GM21367 (cell line): ENCODE results near the gene RNF121.

Experiments used
- ATAC-seq: cut with Tn5 transposase; IDR thresholded peaks from one replicate; pipeline ENCODE4 v1.9.1; 2021; ENCODE audit not compliant: unreplicated experiment

RNF121 gene

DNA sequence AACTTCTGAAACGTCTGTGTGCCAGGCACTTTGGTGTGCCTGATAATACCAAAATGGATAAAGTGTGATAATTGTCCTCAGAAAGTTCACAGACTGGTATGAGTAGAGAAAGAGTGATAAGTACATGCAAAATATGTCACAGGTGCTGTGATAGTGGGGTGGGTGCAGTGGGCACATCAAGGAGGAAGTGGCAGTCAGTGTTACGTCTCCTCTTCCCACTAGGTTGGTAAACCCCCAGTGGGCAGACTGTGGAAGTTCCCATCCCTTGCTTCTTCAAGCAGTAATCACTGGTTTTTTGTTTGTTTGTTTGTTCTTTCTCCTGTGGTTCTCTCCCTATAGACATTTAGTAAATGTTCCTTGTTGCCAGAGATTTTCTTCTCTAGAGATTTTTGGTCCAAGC, 5.4 kb downstream of the RNF121 start:
- no peak for ATAC-seq

DNA sequence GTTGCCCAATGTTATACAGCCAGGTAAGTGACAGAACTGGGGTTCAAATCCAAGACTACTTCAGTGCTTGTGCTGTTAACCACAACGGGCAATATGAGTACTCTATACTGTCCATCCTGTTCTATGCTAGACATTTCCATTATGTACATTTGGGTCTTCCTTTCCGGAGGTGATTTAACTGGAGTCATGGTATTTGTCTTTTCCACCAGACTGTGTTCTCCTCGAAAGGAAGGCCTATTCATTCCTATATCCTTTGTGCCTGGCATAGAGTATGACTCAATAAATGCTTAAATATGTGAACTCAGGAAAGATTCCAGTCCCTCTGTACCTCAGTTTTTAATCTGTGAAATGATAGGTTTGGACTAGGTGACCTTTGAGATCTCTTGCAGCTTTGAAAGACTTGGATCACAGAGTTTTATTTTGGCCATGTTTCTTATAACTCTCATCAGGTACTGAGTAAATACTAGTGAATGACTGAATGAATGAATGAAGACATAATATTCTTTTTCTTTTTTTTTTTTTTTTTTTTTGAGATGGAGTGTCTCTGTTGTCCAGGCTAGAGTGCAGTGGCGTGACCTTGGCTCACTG, 6.6 kb downstream of the RNF121 start:
- no peak for ATAC-seq

DNA sequence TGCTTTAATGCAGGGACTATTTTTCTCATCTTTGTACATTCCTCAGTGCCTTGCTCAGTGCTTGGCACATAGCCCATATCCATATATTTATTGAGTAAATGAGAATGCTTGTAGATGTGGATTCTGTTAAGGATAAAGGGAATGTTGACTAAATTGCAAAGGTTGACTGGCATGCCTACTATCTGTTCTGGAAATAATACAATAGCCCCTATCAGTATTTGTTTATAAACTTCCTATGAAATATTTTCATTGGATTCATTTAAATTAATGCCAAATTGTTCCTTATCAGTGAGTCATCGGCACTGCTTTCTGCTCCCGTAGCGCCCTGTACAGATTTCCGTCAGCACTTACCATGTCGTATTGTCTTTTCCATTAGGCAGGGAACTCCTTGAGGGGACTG, 8.0 kb downstream of the RNF121 start:
- no peak for ATAC-seq

DNA sequence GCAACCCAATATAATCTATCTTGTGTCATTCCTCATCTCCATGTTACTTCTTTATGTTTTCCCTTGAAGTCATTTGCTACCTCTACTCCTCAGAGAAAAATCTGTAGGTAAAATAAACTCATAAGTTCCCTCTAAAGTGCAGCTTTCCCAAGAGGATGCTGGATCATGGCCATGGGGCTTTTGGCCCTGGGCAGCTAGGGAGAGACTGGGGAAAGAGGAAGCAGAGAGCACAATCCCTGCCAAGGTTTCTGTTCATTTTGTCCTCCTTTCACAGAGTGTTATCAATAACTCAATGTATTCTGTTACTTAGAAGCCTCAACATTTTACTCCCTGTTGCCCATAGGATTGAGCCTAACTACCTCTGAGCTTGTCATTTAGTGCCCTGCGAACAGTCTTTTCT, 9.0 kb downstream of the RNF121 start:
- no peak for ATAC-seq

DNA sequence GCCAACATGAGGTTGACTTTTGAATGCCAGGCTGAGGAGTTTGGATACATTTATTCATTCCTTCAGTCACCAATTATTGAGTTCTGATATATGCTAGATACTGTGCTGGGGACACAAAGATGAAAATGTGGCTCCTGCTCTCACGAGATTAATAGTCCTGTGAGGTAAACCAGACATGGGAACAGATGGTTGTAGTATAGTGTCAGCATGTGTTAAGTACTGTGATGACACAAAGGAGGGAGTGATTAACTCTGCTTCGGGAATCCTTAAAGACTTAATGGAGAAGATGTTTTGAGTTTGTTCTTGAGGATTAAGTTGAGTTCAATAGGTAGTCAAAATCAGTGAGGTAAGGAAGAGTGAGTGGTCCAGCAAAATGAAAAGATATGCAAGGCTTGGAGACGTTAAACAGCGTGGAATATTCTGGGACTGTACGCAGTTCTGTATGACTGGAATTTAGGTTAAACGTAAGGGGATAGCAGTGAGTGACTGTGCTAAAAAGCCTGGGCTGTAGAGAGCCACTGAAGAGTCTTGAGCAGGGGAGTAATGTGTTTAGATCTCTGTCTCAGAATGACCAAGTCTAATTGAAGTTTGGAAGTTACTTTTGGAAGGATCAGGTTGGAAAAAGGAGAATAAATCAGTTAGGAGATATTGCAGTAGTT, 11.8 kb downstream of the RNF121 start:
- no peak for ATAC-seq

DNA sequence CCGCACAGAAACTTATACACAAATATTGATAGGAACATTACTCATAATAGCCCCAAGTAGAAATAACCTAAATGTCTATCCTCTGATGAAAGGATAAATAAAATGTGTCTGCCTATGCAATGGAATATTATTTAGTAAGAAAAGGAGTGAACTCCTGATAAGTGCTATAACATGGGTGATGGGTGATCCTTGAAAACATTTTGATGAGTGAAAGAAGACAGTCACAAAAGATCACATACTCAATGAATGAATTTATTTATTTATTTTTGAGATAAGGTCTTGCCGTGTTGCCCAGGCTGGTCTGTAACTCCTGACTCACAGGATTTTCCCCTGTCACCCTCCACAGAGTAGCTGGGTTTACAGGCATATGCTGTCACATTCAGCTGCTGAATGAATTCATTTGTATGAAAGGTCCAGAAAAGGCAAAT, 17.3 kb downstream of the RNF121 start:
- ATAC-seq = no peak

DNA sequence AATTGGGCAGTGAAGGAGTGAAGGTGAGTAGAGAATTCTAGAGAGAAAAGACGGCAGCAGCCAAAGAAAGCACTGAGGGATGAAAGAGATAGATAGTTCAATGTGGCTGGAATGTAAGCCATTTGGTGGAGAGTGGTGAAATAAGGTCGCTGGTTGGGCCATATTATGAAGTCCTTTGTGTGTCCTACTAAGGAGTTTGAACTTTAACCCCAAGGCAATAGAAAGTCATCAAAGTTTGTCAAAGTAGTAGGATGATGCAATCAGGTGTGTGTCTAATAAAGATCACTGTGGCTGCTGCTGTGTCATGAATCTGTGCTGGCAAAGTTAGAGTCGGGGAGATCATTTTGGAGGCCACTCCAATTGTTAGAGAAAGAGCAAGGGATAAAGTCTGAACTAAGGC, 18.7 kb downstream of the RNF121 start:
- no peak for ATAC-seq

DNA sequence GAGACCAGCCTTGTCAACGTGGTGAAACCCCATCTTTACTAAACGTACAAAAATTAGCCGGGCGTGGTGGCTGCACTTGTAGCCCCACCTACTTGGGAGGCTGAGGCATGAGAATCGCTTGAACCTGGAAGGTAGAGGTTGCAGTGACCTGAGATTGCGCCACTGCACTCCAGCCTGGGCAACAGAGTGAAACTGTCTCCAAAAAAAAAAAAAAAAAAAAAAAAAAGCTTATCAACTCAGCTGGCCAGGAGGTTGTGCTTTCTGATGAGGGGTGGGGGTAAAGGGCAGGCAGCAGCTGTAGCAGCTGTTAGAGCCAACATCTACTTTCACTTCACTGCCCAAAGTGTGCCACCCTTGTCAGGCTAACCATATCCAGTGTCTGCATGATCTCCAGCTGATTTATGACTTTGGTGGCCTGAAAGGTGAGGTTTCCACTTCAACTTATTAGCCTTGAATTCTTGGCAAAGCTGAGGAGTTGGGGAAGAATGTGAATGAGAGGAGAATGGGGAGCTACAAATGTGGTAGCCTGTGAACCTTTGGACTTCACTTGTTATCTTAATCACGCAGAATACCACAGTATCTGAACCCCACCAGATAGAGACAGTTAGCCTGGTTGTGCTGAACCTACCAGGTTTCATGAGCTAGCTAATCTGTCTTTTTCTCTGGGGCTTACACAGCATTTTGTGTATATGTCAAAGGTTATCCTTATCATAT, 19.6 kb downstream of the RNF121 start:
- no peak for ATAC-seq

DNA sequence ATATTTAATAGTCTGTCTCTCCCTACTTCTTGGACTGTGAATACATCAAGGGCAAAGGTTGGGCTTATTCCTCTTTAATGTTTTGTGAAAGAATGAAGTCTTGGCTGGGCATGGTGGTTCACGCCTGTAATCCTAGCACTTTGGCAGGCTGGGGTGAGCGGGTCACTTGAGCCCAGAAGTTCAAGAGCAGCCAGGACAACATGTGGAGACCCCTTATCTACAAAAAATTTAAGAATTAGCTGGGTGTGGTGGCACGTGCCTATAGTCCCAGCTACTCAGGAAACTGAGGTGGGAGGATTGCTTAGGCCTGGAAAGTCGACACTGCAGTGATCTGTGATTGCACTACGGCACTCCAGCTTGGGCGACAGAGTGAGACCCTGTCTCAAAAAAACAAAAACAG, 20.2 kb downstream of the RNF121 start:
- no peak for ATAC-seq

DNA sequence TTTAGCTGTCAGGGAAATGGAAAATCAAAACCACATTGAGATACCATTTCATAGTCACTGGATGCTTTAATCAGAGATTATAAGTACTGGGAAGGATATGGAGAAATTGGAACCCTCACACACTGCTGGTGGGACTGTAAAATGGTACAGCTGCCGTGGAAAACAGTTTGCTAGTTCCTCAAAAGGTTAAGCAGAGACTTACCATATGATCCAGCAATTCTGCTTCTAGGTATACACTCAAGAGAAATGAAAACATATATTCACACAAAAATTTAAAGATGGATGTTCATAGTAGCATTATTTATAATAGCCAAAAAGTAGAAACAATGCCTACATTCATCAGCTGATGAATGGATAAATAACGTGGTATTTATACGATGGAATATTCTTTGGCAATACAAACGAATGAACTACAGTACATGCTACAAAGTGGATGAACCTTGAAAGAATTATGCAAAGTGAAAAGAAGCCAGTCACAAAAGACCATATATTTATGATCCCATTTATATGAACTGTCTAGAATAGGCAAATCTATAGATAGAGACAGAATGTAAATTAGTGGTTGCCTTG, 23.0 kb downstream of the RNF121 start:
- no peak for ATAC-seq

DNA sequence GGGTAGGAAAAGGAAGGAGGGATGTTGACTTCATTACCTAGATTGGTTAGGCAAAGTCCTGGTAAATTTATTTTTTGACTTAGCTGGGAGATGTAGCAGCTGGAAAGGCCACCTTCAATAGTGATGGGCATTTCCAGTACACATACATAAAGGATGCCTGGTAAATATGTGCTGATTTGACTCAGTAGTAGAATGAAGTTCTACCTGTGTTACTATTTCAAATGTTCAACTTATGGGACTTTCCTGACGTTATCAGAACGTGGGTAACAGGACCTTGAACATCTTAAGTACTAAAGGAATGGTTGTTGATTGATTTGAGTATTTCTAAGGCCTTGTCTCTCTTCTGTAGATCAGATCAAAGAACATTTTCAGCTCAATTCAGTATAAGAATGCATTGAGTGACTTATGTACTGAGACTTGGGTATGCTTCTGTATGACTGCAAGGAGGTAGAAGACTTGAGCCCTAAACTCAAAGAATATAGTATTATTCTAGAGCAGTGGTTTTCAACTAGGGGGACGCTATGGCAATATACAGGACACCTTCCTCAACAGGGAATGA, 27.1 kb downstream of the RNF121 start:
- no peak for ATAC-seq

DNA sequence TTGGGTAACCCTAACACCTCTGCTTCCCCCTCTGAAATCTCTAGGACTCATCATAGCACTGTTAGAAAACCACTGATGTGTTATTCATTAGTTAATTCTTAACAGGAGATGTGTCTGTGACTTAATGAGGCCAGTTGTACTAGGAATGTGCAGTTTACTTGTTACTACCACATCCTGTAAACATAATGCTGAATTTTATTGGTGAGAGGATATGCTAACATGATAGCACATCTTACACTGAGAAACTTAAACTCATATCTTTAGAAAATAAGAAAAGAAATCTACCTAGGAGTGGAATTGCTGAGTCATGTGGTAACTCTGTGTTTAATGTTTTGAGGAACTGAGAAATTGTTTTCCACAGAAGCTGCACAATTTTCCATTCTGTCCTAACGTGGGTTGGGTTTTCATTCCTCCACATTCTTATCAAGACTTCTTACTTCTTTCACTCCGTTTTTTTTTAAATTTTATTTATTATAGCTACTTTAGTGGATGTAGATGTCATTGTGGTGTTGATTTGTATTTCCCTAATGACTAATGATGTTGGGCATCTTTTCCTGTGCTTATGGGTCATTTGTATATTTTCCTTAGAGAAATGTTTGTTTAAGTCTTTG, 33.7 kb downstream of the RNF121 start:
- ATAC-seq = peak; percentile 68

DNA sequence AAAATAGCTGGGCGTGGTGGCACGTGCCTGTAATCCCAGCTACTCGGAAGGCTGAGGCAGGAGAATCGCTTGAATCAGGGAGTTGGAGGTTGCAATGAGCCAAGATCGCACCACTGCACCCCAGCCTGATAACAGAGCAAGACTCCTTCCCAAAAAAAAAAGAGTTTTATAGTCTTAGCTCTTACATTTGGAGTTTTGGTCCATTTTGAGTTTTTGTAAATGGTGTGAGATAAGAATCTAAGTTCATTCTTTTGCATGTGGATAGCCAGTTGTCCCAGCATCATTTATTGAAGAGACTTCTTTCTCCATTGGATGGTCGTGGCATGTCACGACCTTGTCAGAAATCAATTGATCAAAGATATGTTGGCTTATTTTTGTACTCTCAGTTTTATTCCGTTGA, 34.6 kb downstream of the RNF121 start:
- no peak for ATAC-seq

DNA sequence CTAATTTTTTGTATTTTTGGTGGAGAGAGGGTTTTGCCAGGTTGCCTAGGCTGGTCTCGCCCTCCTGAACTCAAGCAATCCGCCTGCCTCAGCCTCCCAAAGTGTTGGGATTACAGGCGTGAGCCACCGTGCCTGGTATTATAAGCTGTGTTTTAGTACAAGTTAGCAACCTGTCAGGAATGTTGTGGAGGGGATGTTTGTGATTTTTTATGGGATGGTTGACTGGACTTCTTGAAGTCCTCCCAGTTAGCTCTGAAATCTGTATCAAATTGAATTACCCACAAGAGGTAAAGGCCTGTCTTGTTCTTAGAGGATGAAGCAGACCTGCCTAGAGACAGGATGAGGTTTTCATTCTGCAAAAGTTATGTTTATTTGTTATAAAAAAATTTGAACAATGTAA, 35.8 kb downstream of the RNF121 start:
- ATAC-seq = no peak

DNA sequence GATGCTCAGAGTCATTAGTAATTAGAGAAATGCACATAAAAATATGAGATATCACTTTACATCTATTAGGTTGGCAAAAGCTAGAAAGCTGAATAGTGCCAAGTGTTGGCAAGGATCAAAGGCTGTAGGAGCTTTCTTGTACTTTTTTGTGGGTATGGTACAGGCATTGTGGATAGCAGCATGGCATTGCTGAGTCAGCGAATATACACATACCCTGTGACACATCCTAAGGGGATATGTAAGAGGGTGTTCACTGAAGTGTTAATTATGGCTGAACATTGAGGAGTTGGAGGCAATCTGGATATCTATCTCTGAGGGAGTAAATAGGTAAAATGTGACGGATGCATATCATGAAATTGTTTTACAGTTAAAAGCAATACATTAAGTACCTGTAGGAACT, 42.8 kb downstream of the RNF121 start:
- no peak for ATAC-seq

DNA sequence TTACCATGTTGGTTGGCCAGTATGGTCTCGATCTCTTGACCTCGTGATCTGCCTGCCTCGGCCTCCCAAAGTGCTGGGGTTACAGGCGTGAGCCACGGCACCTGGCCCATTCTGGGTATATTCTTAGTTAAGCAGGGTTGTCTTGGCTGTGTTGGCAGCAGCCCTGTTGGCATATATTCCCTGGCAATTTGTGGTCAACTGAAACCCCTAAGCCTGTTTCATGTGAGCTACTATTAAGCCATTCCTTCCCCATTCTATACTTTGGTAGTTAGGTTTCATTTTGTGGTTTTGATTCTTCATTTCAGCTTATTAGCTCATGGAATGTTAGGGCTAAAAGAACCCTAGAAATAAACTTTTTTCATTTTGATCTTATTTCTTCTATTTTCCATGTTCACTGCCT, 47.7 kb downstream of the RNF121 start:
- ATAC-seq = no peak

DNA sequence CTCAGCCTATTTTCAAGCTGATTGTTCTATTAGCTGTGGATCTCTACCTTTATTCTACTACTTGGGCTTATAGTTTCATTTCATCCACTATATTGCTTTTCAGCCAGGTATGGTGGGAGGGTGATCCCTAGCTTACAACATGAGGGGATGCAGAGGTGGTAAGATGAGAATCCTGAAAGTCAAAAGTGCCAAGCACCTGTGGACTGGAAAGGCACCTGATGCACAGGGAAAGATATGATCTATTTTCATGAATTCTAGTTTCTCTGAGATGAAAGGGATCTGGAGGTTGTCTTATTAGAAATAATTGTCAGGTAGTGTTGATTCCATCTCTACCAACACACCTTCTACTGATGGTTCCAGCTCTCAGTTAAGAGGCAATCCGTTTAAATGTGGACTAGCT, 48.2 kb downstream of the RNF121 start:
- ATAC-seq = no peak

DNA sequence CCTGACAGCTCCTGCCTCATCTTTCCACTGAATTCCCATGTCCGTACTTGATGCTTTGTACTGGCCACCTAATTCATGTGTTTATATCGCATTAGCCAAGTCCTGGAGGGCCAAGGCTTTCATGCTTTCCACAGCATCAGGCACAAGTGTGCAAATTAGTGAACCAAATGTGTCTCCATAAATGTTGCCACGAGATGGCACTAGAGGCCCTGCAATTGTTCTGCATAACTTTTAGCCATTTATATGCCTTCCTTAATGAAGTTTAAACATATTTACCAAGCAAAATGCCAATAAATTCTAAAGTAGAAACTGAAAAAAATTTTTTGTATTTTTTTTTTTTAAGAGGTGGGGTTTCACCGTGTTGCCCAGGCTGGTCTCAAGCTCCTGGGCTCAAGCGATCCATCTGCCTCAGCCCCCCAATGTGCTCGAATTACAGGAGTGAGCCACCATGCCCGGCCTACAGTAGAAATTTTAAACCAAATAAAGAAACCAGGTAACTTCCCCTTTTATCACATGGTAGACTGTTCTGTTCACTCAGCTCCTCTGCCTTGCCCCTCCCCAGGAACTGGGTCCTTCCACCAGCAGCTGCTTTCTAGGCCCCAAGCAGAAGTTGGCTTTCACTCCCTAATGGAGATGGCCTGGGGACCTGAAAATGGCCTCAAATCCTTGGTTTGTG, 49.0 kb downstream of the RNF121 start:
- ATAC-seq = no peak

DNA sequence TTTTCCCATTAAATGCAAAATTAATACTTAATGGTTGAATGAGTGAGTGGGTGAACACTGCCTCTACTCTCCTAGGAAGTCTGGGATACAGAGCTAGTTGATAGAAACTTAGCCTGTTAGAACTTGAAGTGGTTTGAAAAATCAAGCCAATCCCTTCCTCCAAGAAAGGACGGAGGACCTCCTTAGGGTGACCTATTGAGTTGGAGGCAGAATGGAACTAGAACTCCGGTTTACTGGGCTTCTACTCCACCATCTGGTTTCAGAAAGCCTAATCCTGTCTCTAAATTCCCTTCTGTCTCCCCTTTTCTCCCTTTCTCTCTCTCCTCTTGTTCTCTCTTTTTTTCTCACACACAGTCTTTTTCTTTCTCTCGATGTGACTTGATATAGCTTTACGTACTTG, 50.2 kb downstream of the RNF121 start:
- no peak for ATAC-seq

DNA sequence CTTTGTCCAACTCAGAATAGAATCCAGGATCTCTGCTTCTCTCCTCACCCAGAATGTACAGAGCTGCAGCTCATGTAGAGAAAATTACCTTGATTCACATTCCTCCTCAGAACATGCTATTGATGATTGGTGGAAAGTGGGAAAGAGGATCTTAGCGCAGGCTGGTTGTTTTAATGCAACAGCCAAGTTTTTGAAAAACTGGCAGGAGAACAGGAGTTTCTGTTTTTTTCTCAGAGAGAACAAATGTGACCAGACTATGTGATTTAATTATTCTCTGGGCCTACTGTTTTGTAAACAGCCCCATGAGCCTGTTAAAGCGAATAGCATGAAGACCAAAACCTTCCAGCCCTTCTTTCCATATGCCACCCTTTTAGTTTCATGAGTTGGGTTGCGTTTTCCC, 50.8 kb downstream of the RNF121 start:
- ATAC-seq = no peak

DNA sequence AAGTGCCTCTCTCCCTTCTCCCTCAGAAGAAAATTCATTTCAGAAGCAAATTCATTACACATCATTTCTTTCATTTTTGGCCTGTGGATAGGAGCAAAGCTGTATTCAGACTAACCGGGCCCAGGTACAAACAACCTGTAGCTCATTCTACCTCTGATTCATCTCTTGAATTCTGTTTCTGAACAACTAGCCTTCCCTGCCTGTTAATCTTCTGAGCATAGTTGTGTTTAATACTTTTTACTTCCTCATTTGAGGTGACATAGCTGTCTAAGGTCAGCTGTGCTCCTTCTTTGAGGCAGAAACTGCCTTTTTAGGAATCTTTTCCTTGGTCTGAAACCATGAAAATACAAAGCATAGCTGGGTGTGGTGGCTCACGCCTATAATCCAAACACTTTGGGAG, 57.3 kb downstream of the RNF121 start:
- ATAC-seq = no peak
